SK-N-SH treated with all-trans-retinoic acid at 6 μM for 48 hours (cell line): Measurements from ENCODE around the gene EPHB2.
A peak's percentile ranks its signal among the peaks of the same experiment; 100 is the strongest.

Experiments used
- ATAC-seq: fragments of 200-7000 bp; cut with Tn5 transposase; 3 replicates; pipeline ENCODE4 v1.9.1; 2020; ENCODE audit warnings: mild to moderate bottlenecking, moderate library complexity
- ARNTL ChIP-seq: fragments of 450-650 bp; formaldehyde crosslinking; IDR thresholded peaks from 2 replicates; pipeline ENCODE4 v1.5.0; 2020; ENCODE audit warnings: low read depth, mild to moderate bottlenecking, moderate library complexity, borderline replicate concordance
- CREB5 ChIP-seq: fragments of 250-450 bp; sonication (Bioruptor Pico); IDR thresholded peaks from 2 replicates; pipeline ENCODE4 v1.5.1; 2020; ENCODE audit warnings: low read depth, mild to moderate bottlenecking, moderate library complexity
- CSDC2 ChIP-seq: fragments of 250-450 bp; sonication (Bioruptor Pico); IDR thresholded peaks from 2 replicates; pipeline ENCODE4 v1.5.0; 2020; ENCODE audit warnings: mild to moderate bottlenecking, moderate library complexity
- ESRRG ChIP-seq: fragments of 250-450 bp; sonication (Bioruptor Pico); IDR thresholded peaks from 2 replicates; pipeline ENCODE4 v1.6.1; 2021; ENCODE audit warnings: mild to moderate bottlenecking
- ISL1 ChIP-seq: fragments of 250-450 bp; sonication (Bioruptor Pico); IDR thresholded peaks from 2 replicates; pipeline ENCODE4 v2.1.2; 2022; ENCODE audit warnings: mild to moderate bottlenecking, moderate library complexity
- OSR1 ChIP-seq: fragments of 250-450 bp; sonication (Bioruptor Pico); IDR thresholded peaks from 2 replicates; pipeline ENCODE4 v1.8.0; 2022; ENCODE audit warnings: moderate library complexity, mild to moderate bottlenecking, inconsistent platforms
- PATZ1 ChIP-seq: fragments of 250-450 bp; sonication (Bioruptor Pico); IDR thresholded peaks from 2 replicates; pipeline ENCODE4 v1.8.0; 2020; ENCODE audit warnings: mild to moderate bottlenecking, moderate library complexity, borderline replicate concordance
- POU6F1 ChIP-seq: fragments of 250-450 bp; sonication (Bioruptor Pico); IDR thresholded peaks from 2 replicates; pipeline ENCODE4 v1.8.0; 2021; ENCODE audit warnings: low read depth, mild to moderate bottlenecking, moderate library complexity, borderline replicate concordance
- PPARA ChIP-seq: fragments of 250-450 bp; sonication (Bioruptor Pico); IDR thresholded peaks from 2 replicates; pipeline ENCODE4 v1.5.0; 2020; ENCODE audit warnings: mild to moderate bottlenecking, borderline replicate concordance
- SNAI2 ChIP-seq: fragments of 250-450 bp; sonication (Bioruptor Pico); IDR thresholded peaks from 2 replicates; pipeline ENCODE4 v1.5.0; 2020; ENCODE audit warnings: mild to moderate bottlenecking, moderate library complexity
- TCF4 ChIP-seq: fragments of 250-450 bp; sonication (Bioruptor Pico); IDR thresholded peaks from 2 replicates; pipeline ENCODE4 v1.8.0; 2021; ENCODE audit warnings: mild to moderate bottlenecking, moderate library complexity, borderline replicate concordance
- TOX ChIP-seq: fragments of 250-450 bp; sonication (Bioruptor Pico); IDR thresholded peaks from 2 replicates; pipeline ENCODE4 v1.8.0; 2021; ENCODE audit warnings: mild to moderate bottlenecking, moderate library complexity, borderline replicate concordance
- TSHZ2 ChIP-seq: fragments of 250-450 bp; sonication (Bioruptor Pico); IDR thresholded peaks from 2 replicates; pipeline ENCODE4 v1.5.0; 2020; ENCODE audit warnings: mild to moderate bottlenecking, moderate library complexity
- ZC3H10 ChIP-seq: fragments of 250-450 bp; sonication (Bioruptor Pico); IDR thresholded peaks from 2 replicates; pipeline ENCODE4 v1.5.1; 2021; ENCODE audit warnings: mild to moderate bottlenecking, moderate library complexity
- ZFP3 ChIP-seq: fragments of 250-450 bp; sonication (Bioruptor Pico); IDR thresholded peaks from 2 replicates; pipeline ENCODE4 v1.5.0; 2020; ENCODE audit warnings: mild to moderate bottlenecking, moderate library complexity
- ZFP30 ChIP-seq: fragments of 450-650 bp; formaldehyde crosslinking; IDR thresholded peaks from 2 replicates; pipeline ENCODE4 v1.5.0; 2022; ENCODE audit warnings: mild to moderate bottlenecking, moderate library complexity
- ZNF565 ChIP-seq: fragments of 450-650 bp; formaldehyde crosslinking; conservative IDR thresholded peaks from 2 replicates; pipeline ENCODE4 v1.5.0; 2020; ENCODE audit warnings: low read depth, mild to moderate bottlenecking, moderate library complexity
- ZNF70 ChIP-seq: fragments of 450-650 bp; formaldehyde crosslinking; IDR thresholded peaks from 2 replicates; pipeline ENCODE4 v1.5.0; 2020; ENCODE audit warnings: mild to moderate bottlenecking, moderate library complexity
- TF ChIP-seq, protein P1 (sequence below): fragments of 250-450 bp; sonication (Bioruptor Pico); IDR thresholded peaks from 2 replicates; pipeline ENCODE4 v1.5.1; 2021; ENCODE audit warnings: mild to moderate bottlenecking, moderate library complexity

Gene EPHB2

GRCh38 chr1:22847709-22848108 is 137.1 kb downstream of the EPHB2 start:
- TF ChIP-seq CSDC2 (CRISPR knock-in tag) = no peak
- TF ChIP-seq ZFP3 (CRISPR knock-in tag) = peak; percentile 89
- TF ChIP-seq, all 23 proteins: peak for 1
- no peak for ATAC-seq

DNA sequence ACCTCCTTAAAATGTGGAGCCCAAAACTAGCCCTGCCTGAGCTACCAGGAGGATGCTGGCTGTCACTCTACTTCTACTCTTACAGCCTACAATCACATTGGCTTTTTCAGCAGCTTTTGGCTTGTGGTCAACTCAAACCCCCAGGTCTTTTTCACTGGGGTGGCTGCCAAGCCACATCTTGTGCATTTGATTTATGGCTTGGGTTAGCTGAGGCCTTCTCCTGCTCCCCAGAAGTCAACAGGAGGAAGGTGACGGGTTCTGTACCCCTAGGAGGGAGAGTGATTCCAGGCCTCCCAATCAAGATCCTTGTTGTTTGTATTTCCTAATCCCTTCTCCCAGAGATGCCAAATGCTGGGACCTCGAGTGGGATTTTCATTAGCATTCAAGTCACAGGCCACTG is 137.8 kb downstream of the EPHB2 start:
- ATAC-seq = peak; percentile 33; the same call in 2 of the 3 replicates
- TF ChIP-seq TOX (CRISPR knock-in tag) (no peak), SNAI2 (CRISPR knock-in tag) (no peak), ZFP3 (CRISPR knock-in tag) (no peak), PPARA (CRISPR knock-in tag) (no peak), ISL1 (CRISPR knock-in tag) (no peak)
- TF ChIP-seq, protein P1, sequence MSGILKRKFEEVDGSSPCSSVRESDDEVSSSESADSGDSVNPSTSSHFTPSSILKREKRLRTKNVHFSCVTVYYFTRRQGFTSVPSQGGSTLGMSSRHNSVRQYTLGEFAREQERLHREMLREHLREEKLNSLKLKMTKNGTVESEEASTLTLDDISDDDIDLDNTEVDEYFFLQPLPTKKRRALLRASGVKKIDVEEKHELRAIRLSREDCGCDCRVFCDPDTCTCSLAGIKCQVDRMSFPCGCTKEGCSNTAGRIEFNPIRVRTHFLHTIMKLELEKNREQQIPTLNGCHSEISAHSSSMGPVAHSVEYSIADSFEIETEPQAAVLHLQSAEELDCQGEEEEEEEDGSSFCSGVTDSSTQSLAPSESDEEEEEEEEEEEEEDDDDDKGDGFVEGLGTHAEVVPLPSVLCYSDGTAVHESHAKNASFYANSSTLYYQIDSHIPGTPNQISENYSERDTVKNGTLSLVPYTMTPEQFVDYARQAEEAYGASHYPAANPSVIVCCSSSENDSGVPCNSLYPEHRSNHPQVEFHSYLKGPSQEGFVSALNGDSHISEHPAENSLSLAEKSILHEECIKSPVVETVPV = no peak

GRCh38 chr1:22849770-22850169 is 139.1 kb downstream of the EPHB2 start:
- TF ChIP-seq CSDC2 (CRISPR knock-in tag) (no peak), PATZ1 (CRISPR knock-in tag) (no peak), ZNF565 (CRISPR knock-in tag) (no peak), SNAI2 (CRISPR knock-in tag) (no peak), OSR1 (CRISPR knock-in tag) (no peak), ISL1 (CRISPR knock-in tag) (no peak), CREB5 (no peak), ZFP3 (CRISPR knock-in tag) (no peak), TOX (CRISPR knock-in tag) (no peak), ARNTL (CRISPR knock-in tag) (no peak), TCF4 (no peak), ZNF70 (CRISPR knock-in tag) (no peak), TSHZ2 (CRISPR knock-in tag) (no peak), ESRRG (CRISPR knock-in tag) (no peak), ZC3H10 (no peak), ZFP30 (CRISPR knock-in tag) (no peak), POU6F1 (CRISPR knock-in tag) (no peak)
- TF ChIP-seq, protein P1 = no peak
- ATAC-seq = no peak
